Lung (tissue), 12 donors: ENCODE data around the gene KSR1. TPM values are rescaled to one million over a fixed set of nuclear protein-coding genes. Genes with fewer than 3 reads are reported as not detected.
"Not testable (repeated sequence)": the region's sequence is repeated elsewhere in the genome, so short reads cannot be mapped to it uniquely, and the experiment has no call there.

Experiments
- ATAC-seq: fragments of 200-7000 bp; cut with Tn5 transposase; one replicate; pipeline ENCODE4 v1.9.1; 2020; ENCODE audit warnings: moderate number of reproducible peaks; ENCODE audit not compliant: insufficient read depth, low FRiP score
- DNase-seq, 3 donors: peaks; one replicate each; pipeline ENCODE4 v3.0.0-alpha.2; 2013 to 2017
- H3K27ac ChIP-seq, 2 donors: one replicate each; pipeline ENCODE4 v1.5.1; 2013; ENCODE audit warnings: mild to moderate bottlenecking in 2 of 2, moderate library complexity in 2 of 2, control low read depth in 1 of 2, inconsistent platforms in 1 of 2, low read depth in 1 of 2, low read length in 1 of 2
- H3K27me3 ChIP-seq, 3 donors: one replicate each; pipeline ENCODE4 v1.5.1; 2013; ENCODE audit warnings: low read length in 2 of 3; ENCODE audit not compliant: control insufficient read depth in 3 of 3, insufficient read depth in 3 of 3
- H3K36me3 ChIP-seq, 4 donors: one replicate each; pipeline ENCODE4 v1.5.1; 2013; ENCODE audit warnings: low read length in 4 of 4, mild to moderate bottlenecking in 1 of 4, moderate library complexity in 1 of 4; ENCODE audit not compliant: control insufficient read depth in 4 of 4, insufficient read depth in 4 of 4
- H3K4me1 ChIP-seq, 5 donors: one replicate each; pipeline ENCODE4 v1.5.1; 2013; ENCODE audit warnings: low read length in 5 of 5, mild to moderate bottlenecking in 2 of 5, moderate library complexity in 1 of 5; ENCODE audit not compliant: control insufficient read depth in 5 of 5, insufficient read depth in 5 of 5
- H3K4me3 ChIP-seq: one replicate; pipeline ENCODE4 v1.5.1; 2013; ENCODE audit warnings: mild to moderate bottlenecking, control low read depth, moderate library complexity
- H3K9ac ChIP-seq, 2 donors: one replicate each; pipeline ENCODE4 v1.5.1; 2013; ENCODE audit warnings: low read length in 2 of 2, control low read depth in 1 of 2; ENCODE audit not compliant: insufficient read depth in 1 of 2
- H3K9me3 ChIP-seq, 4 donors: one replicate each; pipeline ENCODE4 v1.5.1; 2013; ENCODE audit warnings: low read length in 3 of 4, mild to moderate bottlenecking in 1 of 4, moderate library complexity in 1 of 4; ENCODE audit not compliant: control insufficient read depth in 4 of 4, insufficient read depth in 3 of 4
- WGBS, 2 donors: extraction: QIAGEN DNeasy Blood & Tissue Kit; methylation state at CpG; one replicate each; pipeline ENCODE4 v1.1.7; 2013; 5-methylcytosine and 5-hydroxymethylcytosine counted together
- polyA plus RNA-seq, 2 donors: library from polyadenylated mRNA; stranded (reverse); fragments of 200-250 nt; gene quantifications; one replicate each; pipeline ENCODE4 v1.2.1, GENCODE V29; 2013
- total RNA-seq, 2 donors: library from RNA; depleted of rRNA in 1 of 2; stranded (reverse); fragments of >200 nt in 1 of 2; gene quantifications; one replicate each; pipeline ENCODE4 v1.2.1, GENCODE V29; 2014 to 2021
- TF ChIP-seq, protein P1 (sequence below): IDR thresholded peaks from 2 replicates; pipeline ENCODE4 v1.5.1; 2012; ENCODE audit warnings: mild to moderate bottlenecking; ENCODE audit errors: control extremely low read depth, extremely low read depth
- donor health status: control.
- donor health status: control.
- donor health status: Bipolar disorder and iron deficiency.
- donor health status: healthy.
- donor health status: DM: yes; HTN: yes; CAD: no.

KSR1 gene
- total and polyA plus RNA-seq, 4 donors = 26.8 to 70.0 (median 42.3) TPM

GRCh38 chr17:27425991-27426390 is 30.3 kb upstream of the KSR1 start:
- Histone ChIP-seq H3K9me3 (no peaks in the 10 kb centered on the region), H3K9ac (no peak overlapping the region), H3K27me3 (no peaks in the 10 kb centered on the region), H3K36me3 (no peaks in the 10 kb centered on the region), H3K27ac (no peak overlapping the region), H3K4me1 (no peaks in the 10 kb centered on the region), H3K4me3 (no peak overlapping the region)
- 91 to 96% methylated on average over 3 of the region's 3 CpGs for WGBS, 2 donors
- TF ChIP-seq, protein P1, sequence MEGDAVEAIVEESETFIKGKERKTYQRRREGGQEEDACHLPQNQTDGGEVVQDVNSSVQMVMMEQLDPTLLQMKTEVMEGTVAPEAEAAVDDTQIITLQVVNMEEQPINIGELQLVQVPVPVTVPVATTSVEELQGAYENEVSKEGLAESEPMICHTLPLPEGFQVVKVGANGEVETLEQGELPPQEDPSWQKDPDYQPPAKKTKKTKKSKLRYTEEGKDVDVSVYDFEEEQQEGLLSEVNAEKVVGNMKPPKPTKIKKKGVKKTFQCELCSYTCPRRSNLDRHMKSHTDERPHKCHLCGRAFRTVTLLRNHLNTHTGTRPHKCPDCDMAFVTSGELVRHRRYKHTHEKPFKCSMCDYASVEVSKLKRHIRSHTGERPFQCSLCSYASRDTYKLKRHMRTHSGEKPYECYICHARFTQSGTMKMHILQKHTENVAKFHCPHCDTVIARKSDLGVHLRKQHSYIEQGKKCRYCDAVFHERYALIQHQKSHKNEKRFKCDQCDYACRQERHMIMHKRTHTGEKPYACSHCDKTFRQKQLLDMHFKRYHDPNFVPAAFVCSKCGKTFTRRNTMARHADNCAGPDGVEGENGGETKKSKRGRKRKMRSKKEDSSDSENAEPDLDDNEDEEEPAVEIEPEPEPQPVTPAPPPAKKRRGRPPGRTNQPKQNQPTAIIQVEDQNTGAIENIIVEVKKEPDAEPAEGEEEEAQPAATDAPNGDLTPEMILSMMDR = no peak
- no peak for ATAC-seq
- DNase-seq = no peak

- DNase-seq, H3K9ac ChIP-seq, H3K27me3 ChIP-seq, H3K4me1 ChIP-seq, H3K9me3 ChIP-seq, H3K36me3 ChIP-seq, H3K4me3 ChIP-seq, H3K27ac ChIP-seq, ATAC-seq: not testable (repeated sequence)
- WGBS, 2 donors = 70 to 87% methylated on average over 2 to 3 of the region's 3 CpGs
Observed at GRCh38 chr17:27426471-27426870, 29.8 kb upstream of the KSR1 start.

GRCh38 chr17:27427166-27427862 is 28.9 kb upstream of the KSR1 start:
- ATAC-seq = not testable (repeated sequence)

GRCh38 chr17:27428781-27429505 is 27.3 kb upstream of the KSR1 start:
- no peak overlapping the region for H3K27ac ChIP-seq
- H3K9me3 ChIP-seq = no peaks in the 10 kb centered on the region
- DNase-seq = no peak
- no peaks in the 10 kb centered on the region for H3K4me1 ChIP-seq
- WGBS, 2 donors = 90 to 92% methylated on average over 9 of the region's 9 CpGs
- no peaks in the 10 kb centered on the region for H3K27me3 ChIP-seq
- ATAC-seq = no peak
- TF ChIP-seq, protein P1 = no peak
- H3K4me3 ChIP-seq = no peak overlapping the region
- H3K36me3 ChIP-seq = no peaks in the 10 kb centered on the region
- no peak overlapping the region for H3K9ac ChIP-seq

More at GRCh38 chr17:27427166-27427862, 28.9 kb upstream of the KSR1 start:
- not testable (repeated sequence) for H3K4me1 ChIP-seq, H3K27ac ChIP-seq, H3K9me3 ChIP-seq, H3K4me3 ChIP-seq, H3K9ac ChIP-seq, H3K27me3 ChIP-seq, H3K36me3 ChIP-seq, DNase-seq
- 93 to 96% methylated on average over 4 of the region's 5 CpGs for WGBS, 2 donors
